SU-DHL-6 (cell line): ENCODE results near the gene ACADSB.

Experiments used
- H2AFZ ChIP-seq: fragments of 200-600 bp; sonication (generic); 2 replicates; pipeline ENCODE4 v1.6.1; 2014; ENCODE audit warnings: low read depth, mild to moderate bottlenecking, moderate library complexity, mixed read lengths, antibody characterized with exemption, low read length; ENCODE audit not compliant: severe bottlenecking
- H3F3A ChIP-seq: fragments of 200-600 bp; shearing (Covaris generic); 2 replicates; pipeline ENCODE4 v1.6.0; 2016; ENCODE audit warnings: antibody characterized with exemption, mild to moderate bottlenecking; ENCODE audit not compliant: insufficient read depth
- H3K27ac ChIP-seq: fragments of 200-600 bp; sonication (generic); 2 replicates; pipeline ENCODE4 v1.5.1; 2016; ENCODE audit warnings: low read depth, mild to moderate bottlenecking, low read length, moderate library complexity, mixed read lengths
- H3K27me3 ChIP-seq: fragments of 200-600 bp; sonication (generic), shearing (Covaris generic); 2 replicates; pipeline ENCODE4 v1.6.0; 2014; ENCODE audit warnings: mild to moderate bottlenecking, low read length
- H3K36me3 ChIP-seq: fragments of 200-600 bp; sonication (generic); 2 replicates; pipeline ENCODE4 v1.6.1; 2014; ENCODE audit warnings: mild to moderate bottlenecking, low read length, mixed read lengths
- H3K4me2 ChIP-seq: fragments of 300-600, 200-600 bp; shearing (Covaris generic), sonication (generic); 2 replicates; pipeline ENCODE4 v1.6.0; 2014; ENCODE audit warnings: low read length, low read depth, mild to moderate bottlenecking; ENCODE audit not compliant: poor library complexity, severe bottlenecking
- H3K4me3 ChIP-seq: fragments of 200-600 bp; sonication (generic); 2 replicates; pipeline ENCODE4 v1.5.1; 2014; ENCODE audit warnings: antibody characterized with exemption, low read length, mild to moderate bottlenecking, mixed read lengths; ENCODE audit not compliant: insufficient read depth, poor library complexity, severe bottlenecking
- H3K79me2 ChIP-seq: fragments of 200-600 bp; sonication (generic); 2 replicates; pipeline ENCODE4 v1.6.1; 2014; ENCODE audit warnings: mild to moderate bottlenecking, low read length, moderate library complexity; ENCODE audit not compliant: insufficient read depth
- H3K9ac ChIP-seq: fragments of 200-600 bp; sonication (generic); 2 replicates; pipeline ENCODE4 v1.7.0; 2014; ENCODE audit warnings: mild to moderate bottlenecking, low read length
- H3K9me2 ChIP-seq: fragments of 200-600 bp; sonication (generic); replicated peaks from 2 replicates; pipeline ENCODE4 v1.6.1; 2014; ENCODE audit warnings: low read length; ENCODE audit not compliant: insufficient read depth
- H3K9me3 ChIP-seq: fragments of 200-600 bp; sonication (generic); 2 replicates; pipeline ENCODE4 v1.6.1; 2014; ENCODE audit warnings: low read length, mixed read lengths; ENCODE audit not compliant: insufficient read depth
- H4K20me1 ChIP-seq: fragments of 200-600 bp; sonication (generic); 2 replicates; pipeline ENCODE4 v1.6.1; 2014; ENCODE audit warnings: low read depth, mild to moderate bottlenecking, antibody characterized with exemption, low read length, moderate library complexity, mixed read lengths
- EZH2phosphoT487 ChIP-seq: fragments of 200-600 bp; sonication (generic), shearing (Covaris generic); conservative IDR thresholded peaks from 2 replicates; pipeline ENCODE4 v1.6.1; 2018; ENCODE audit warnings: mild to moderate bottlenecking, antibody characterized with exemption, low read length, moderate library complexity, mixed read lengths
- TF ChIP-seq, protein P1 (sequence below): fragments of 200-600 bp; sonication (generic); IDR thresholded peaks from one replicate; pipeline ENCODE4 v1.5.1; 2017; ENCODE audit warnings: antibody characterized with exemption, mild to moderate bottlenecking, low read length, moderate library complexity; ENCODE audit not compliant: insufficient read depth, poor library complexity, severe bottlenecking

ACADSB gene

GRCh38 chr10:123044391-123044790 is 35.6 kb downstream of the ACADSB start:
- no peak overlapping the region for H2AFZ ChIP-seq
- no peak overlapping the region for H3K27ac ChIP-seq
- no peaks in the 10 kb centered on the region for H3K27me3 ChIP-seq
- H3K79me2 ChIP-seq, result no peaks in the 10 kb centered on the region
- H4K20me1 ChIP-seq, result no peaks in the 10 kb centered on the region
- no peak for TF ChIP-seq EZH2phosphoT487
- TF ChIP-seq, protein P1, sequence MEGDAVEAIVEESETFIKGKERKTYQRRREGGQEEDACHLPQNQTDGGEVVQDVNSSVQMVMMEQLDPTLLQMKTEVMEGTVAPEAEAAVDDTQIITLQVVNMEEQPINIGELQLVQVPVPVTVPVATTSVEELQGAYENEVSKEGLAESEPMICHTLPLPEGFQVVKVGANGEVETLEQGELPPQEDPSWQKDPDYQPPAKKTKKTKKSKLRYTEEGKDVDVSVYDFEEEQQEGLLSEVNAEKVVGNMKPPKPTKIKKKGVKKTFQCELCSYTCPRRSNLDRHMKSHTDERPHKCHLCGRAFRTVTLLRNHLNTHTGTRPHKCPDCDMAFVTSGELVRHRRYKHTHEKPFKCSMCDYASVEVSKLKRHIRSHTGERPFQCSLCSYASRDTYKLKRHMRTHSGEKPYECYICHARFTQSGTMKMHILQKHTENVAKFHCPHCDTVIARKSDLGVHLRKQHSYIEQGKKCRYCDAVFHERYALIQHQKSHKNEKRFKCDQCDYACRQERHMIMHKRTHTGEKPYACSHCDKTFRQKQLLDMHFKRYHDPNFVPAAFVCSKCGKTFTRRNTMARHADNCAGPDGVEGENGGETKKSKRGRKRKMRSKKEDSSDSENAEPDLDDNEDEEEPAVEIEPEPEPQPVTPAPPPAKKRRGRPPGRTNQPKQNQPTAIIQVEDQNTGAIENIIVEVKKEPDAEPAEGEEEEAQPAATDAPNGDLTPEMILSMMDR, result no peak
- no peaks in the 10 kb centered on the region for H3K36me3 ChIP-seq
- H3K4me2 ChIP-seq, result no peak overlapping the region
- H3F3A ChIP-seq, result no peaks in the 10 kb centered on the region
- H3K9me3 ChIP-seq, result no peaks in the 10 kb centered on the region
- no peak overlapping the region for H3K9ac ChIP-seq
- no peak overlapping the region for H3K4me3 ChIP-seq
- H3K9me2 ChIP-seq, result no peaks in the 10 kb centered on the region

GRCh38 chr10:123045961-123046731 is 37.3 kb downstream of the ACADSB start:
- Histone ChIP-seq H2AFZ (no peak overlapping the region), H3K27me3 (no peaks in the 10 kb centered on the region), H3K9me3 (no peaks in the 10 kb centered on the region), H3K79me2 (no peaks in the 10 kb centered on the region), H3K36me3 (no peaks in the 10 kb centered on the region), H3F3A (no peaks in the 10 kb centered on the region), H3K27ac (no peak overlapping the region), H3K4me2 (no peak overlapping the region), H3K4me3 (no peak overlapping the region), H4K20me1 (no peaks in the 10 kb centered on the region), H3K9me2 (no peaks in the 10 kb centered on the region), H3K9ac (no peak overlapping the region)
- no peak for TF ChIP-seq EZH2phosphoT487
- TF ChIP-seq, protein P1, result no peak

DNA sequence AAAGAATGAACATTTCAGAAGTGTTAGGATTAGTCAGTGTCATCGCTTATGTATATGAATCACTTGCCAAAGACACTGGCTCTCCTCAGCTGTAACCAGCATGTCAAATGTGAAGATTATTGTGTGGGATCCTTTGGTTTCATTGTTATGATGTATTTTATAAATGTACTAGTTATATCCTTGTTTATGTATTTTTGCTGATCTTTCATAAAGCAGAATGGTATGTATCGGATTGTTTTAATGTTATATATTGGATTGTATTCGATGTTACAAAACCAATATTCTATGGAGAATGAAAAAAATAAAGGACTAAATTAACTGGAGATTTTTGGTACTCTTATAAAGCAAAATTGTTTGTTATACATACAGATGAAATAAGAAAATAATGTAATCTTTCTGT is 49.2 kb downstream of the ACADSB start:
- Histone ChIP-seq H4K20me1 (no peaks in the 10 kb centered on the region), H3K27me3 (no peaks in the 10 kb centered on the region), H3K9ac (no peak overlapping the region), H2AFZ (no peak overlapping the region), H3K36me3 (no peaks in the 10 kb centered on the region), H3K4me2 (no peak overlapping the region), H3K79me2 (no peaks in the 10 kb centered on the region), H3K27ac (no peak overlapping the region), H3K9me3 (no peaks in the 10 kb centered on the region), H3F3A (no peaks in the 10 kb centered on the region), H3K9me2 (no peaks in the 10 kb centered on the region), H3K4me3 (no peak overlapping the region)
- TF ChIP-seq, protein P1, result no peak
- TF ChIP-seq EZH2phosphoT487, result no peak
